OCI-LY7 (cell line): ENCODE data around the gene TAF10.

Experiments used
- EZH2phosphoT487 ChIP-seq: fragments of 200-600 bp; sonication (generic); IDR thresholded peaks from 2 replicates; pipeline ENCODE4 v1.6.1; 2018; ENCODE audit warnings: low read depth, borderline replicate concordance, mild to moderate bottlenecking, mixed run types, antibody characterized with exemption, low read length, moderate library complexity, mixed read lengths
- TF ChIP-seq, protein P1 (sequence below): fragments of 200-600 bp; sonication (generic); conservative IDR thresholded peaks from 2 replicates; pipeline ENCODE4 v1.5.1; 2014; ENCODE audit warnings: mild to moderate bottlenecking, antibody characterized with exemption, low read length, moderate library complexity, mixed read lengths

- TF ChIP-seq, protein P1, sequence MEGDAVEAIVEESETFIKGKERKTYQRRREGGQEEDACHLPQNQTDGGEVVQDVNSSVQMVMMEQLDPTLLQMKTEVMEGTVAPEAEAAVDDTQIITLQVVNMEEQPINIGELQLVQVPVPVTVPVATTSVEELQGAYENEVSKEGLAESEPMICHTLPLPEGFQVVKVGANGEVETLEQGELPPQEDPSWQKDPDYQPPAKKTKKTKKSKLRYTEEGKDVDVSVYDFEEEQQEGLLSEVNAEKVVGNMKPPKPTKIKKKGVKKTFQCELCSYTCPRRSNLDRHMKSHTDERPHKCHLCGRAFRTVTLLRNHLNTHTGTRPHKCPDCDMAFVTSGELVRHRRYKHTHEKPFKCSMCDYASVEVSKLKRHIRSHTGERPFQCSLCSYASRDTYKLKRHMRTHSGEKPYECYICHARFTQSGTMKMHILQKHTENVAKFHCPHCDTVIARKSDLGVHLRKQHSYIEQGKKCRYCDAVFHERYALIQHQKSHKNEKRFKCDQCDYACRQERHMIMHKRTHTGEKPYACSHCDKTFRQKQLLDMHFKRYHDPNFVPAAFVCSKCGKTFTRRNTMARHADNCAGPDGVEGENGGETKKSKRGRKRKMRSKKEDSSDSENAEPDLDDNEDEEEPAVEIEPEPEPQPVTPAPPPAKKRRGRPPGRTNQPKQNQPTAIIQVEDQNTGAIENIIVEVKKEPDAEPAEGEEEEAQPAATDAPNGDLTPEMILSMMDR, result no peak
- no peak for TF ChIP-seq EZH2phosphoT487
Observed at GRCh38 chr11:6586434-6587359, 25.3 kb downstream of the TAF10 start.
